B cell (primary cell): ENCODE measurements around the gene KANTR. TPM values are rescaled to one million over a fixed set of nuclear protein-coding genes. Genes with fewer than 3 reads are reported as not detected.

ENCODE experiments used
- ATAC-seq: fragments of 200-7000 bp; cut with Tn5 transposase; one replicate; pipeline ENCODE4 v1.10.0; 2021; ENCODE audit warnings: low read depth, mild to moderate bottlenecking, moderate number of reproducible peaks, moderate library complexity
- CTCF ChIA-PET: fragments of 350-600 bp; sonication (Branson Sonifier 250); formaldehyde crosslinking; loops from one replicate; lab custom pipeline; 2021; ENCODE audit warnings: antibody characterized with exemption, inconsistent platforms; lab: Charles Lee
- POLR2A ChIA-PET: fragments of 350-600 bp; sonication (Branson Sonifier 250); formaldehyde crosslinking; loops from one replicate; lab custom pipeline; 2021; ENCODE audit warnings: antibody characterized with exemption; lab: Charles Lee
- DNase-seq: peaks from one replicate; pipeline ENCODE4 v3.0.0; 2013
- H2AFZ ChIP-seq: 2 replicates; pipeline ENCODE4 v1.6.1; 2012; ENCODE audit warnings: mild to moderate bottlenecking, low read depth, low read length; ENCODE audit not compliant: insufficient read depth, poor library complexity, severe bottlenecking
- H3K27ac ChIP-seq, 2 donors: 1 replicate in 1 of 2; 2 replicates in 1 of 2; pipeline ENCODE4 v1.5.1; 2012 to 2013; ENCODE audit warnings: low read length in 2 of 2, mild to moderate bottlenecking in 2 of 2, moderate library complexity in 1 of 2
- H3K27me3 ChIP-seq, 4 experiments: fragments of 200-600 bp in 1 of 4; sonication (generic) in 1 of 4; replicated peaks in 1 of 4; 1 replicate in 2 of 4; 2 replicates in 2 of 4; pipeline versions ENCODE4 v1.6.1 to v1.7.0; 2013 to 2016; ENCODE audit warnings: low read length in 3 of 4, mild to moderate bottlenecking in 2 of 4, mixed read lengths in 1 of 4, moderate library complexity in 1 of 4; ENCODE audit not compliant: insufficient read depth in 4 of 4, control insufficient read depth in 3 of 4; ENCODE audit errors: control extremely low read depth in 1 of 4
- H3K36me3 ChIP-seq, 2 experiments: replicated peaks in 1 of 2; 1 replicate in 1 of 2; 2 replicates in 1 of 2; pipeline versions ENCODE4 v1.6.1 to v1.7.1; 2013; ENCODE audit warnings: low read length in 1 of 2; ENCODE audit not compliant: insufficient read depth in 2 of 2, control insufficient read depth in 1 of 2; ENCODE audit errors: control extremely low read depth in 1 of 2, extremely low read depth in 1 of 2
- H3K4me1 ChIP-seq, 2 donors: fragments of 200-600 bp in 1 of 2; sonication (generic) in 1 of 2; 1 replicate in 1 of 2; 2 replicates in 1 of 2; pipeline versions ENCODE4 v1.5.1 to v1.6.1; 2013 to 2017; ENCODE audit warnings: low read length in 2 of 2; ENCODE audit not compliant: control insufficient read depth in 2 of 2, insufficient read depth in 2 of 2
- H3K4me2 ChIP-seq: replicated peaks from 2 replicates; pipeline ENCODE3; 2012; ENCODE audit warnings: mild to moderate bottlenecking, low read depth, low read length; ENCODE audit not compliant: poor library complexity, severe bottlenecking
- H3K4me3 ChIP-seq, 5 experiments: fragments of 200-600 bp in 1 of 5; sonication (generic) in 1 of 5; 1 replicate in 3 of 5; 2 replicates in 2 of 5; pipeline versions ENCODE4 v1.5.1 to v1.7.0; 2011 to 2016; ENCODE audit warnings: low read length in 4 of 5, mild to moderate bottlenecking in 4 of 5, low read depth in 2 of 5, control low read depth in 1 of 5, moderate library complexity in 1 of 5; ENCODE audit not compliant: insufficient read depth in 1 of 5; ENCODE audit errors: control extremely low read depth in 1 of 5, extremely low read depth in 1 of 5
- H3K79me2 ChIP-seq: fragments of 200-600 bp; sonication (generic); one replicate; pipeline ENCODE4 v1.6.0; 2016; ENCODE audit warnings: low read length; ENCODE audit not compliant: control insufficient read depth, insufficient read depth
- H3K9ac ChIP-seq: fragments of 200-600 bp; sonication (generic); 2 replicates; pipeline ENCODE4 v1.6.1; 2017; ENCODE audit warnings: mild to moderate bottlenecking, low read length, moderate library complexity
- H3K9me3 ChIP-seq, 3 donors: one replicate each; pipeline versions ENCODE4 v1.6.1 to v1.7.1; 2013; ENCODE audit warnings: low read length in 2 of 3; ENCODE audit not compliant: control insufficient read depth in 2 of 3, insufficient read depth in 1 of 3; ENCODE audit errors: control extremely low read depth in 1 of 3
- H4K20me1 ChIP-seq: 2 replicates; pipeline ENCODE4 v1.6.0; 2012; ENCODE audit warnings: mild to moderate bottlenecking, low read length; ENCODE audit not compliant: insufficient read depth, control insufficient read depth, poor library complexity, severe bottlenecking
- H3K27ac Mint-ChIP-seq: one replicate; pipeline ENCODE4 v1.8.0; 2021; ENCODE audit warnings: mixed read lengths
- H3K27me3 Mint-ChIP-seq: one replicate; pipeline ENCODE4 v1.8.0; 2021; ENCODE audit warnings: mixed read lengths
- H3K4me1 Mint-ChIP-seq: one replicate; pipeline ENCODE4 v1.8.0; 2021; ENCODE audit warnings: mixed read lengths
- H3K4me3 Mint-ChIP-seq: one replicate; pipeline ENCODE4 v1.8.0; 2021; ENCODE audit warnings: mixed read lengths
- H3K9me3 Mint-ChIP-seq: one replicate; pipeline ENCODE4 v1.8.0; 2022; ENCODE audit warnings: mixed read lengths; ENCODE audit not compliant: insufficient read depth
- CTCF ChIP-seq: fragments of 200-600 bp; IDR thresholded peaks from one replicate; pipeline ENCODE4 v1.8.0; 2022; ENCODE audit warnings: antibody characterized with exemption, mild to moderate bottlenecking
- EZH2 ChIP-seq: IDR thresholded peaks from 2 replicates; pipeline ENCODE4 v1.6.1; 2012; ENCODE audit warnings: borderline replicate concordance, low read depth, mild to moderate bottlenecking, moderate library complexity, low read length; ENCODE audit not compliant: insufficient read depth, poor library complexity, severe bottlenecking
- WGBS: methylation state at CpG from one replicate; pipeline ENCODE4 v1.1.5; 2013; ENCODE audit warnings: missing lambda C conversion rate; ENCODE audit not compliant: insufficient coverage; 5-methylcytosine and 5-hydroxymethylcytosine counted together
- intact Hi-C: fragments of 100-400 bp; cut with micrococcal nuclease; formaldehyde crosslinking; loops from one replicate; pipeline ENCODE4 v1.10.0; 2022
- polyA plus RNA-seq: library from polyadenylated mRNA; depleted of rRNA; stranded (reverse); fragments of >200 nt; gene quantifications from 2 replicates; pipeline ENCODE4 v1.2.3, GENCODE V29; 2012
- total RNA-seq, 2 donors: library from RNA; stranded (reverse); fragments of 120-200 nt in 1 of 2; gene quantifications; 1 replicate in 1 of 2; 2 replicates in 1 of 2; pipeline versions ENCODE4 v1.2.3 to v1.2.4, GENCODE V29; 2013 to 2022

The KANTR gene
- total and polyA plus RNA-seq, 2 donors (not counting 1 experiment from before 2014, with no cell fraction given): 6.7 to 26.8 TPM

- intact Hi-C loops: no loop called here
- ChIA-PET CTCF (no interaction called here), POLR2A (no interaction called here)
- Histone ChIP-seq H3K79me2 (no peaks in the 10 kb centered on the region), H3K27ac (no peak overlapping the region), H2AFZ (no peak overlapping the region), H3K9ac (no peak overlapping the region), H3K9me3 (no peaks in the 10 kb centered on the region), H3K4me2 (no peak overlapping the region), H3K4me3 (no peak overlapping the region), H4K20me1 (no peaks in the 10 kb centered on the region), H3K27me3 (peaks cover 0 to 2% (median 0%) of the 10 kb centered on the region in 4 experiments), H3K36me3 (no peaks in the 10 kb centered on the region), H3K4me1 (peaks cover 0 to 3% of the 10 kb centered on the region in 2 donors)
- no peak for ATAC-seq
- H3K9me3 Mint-ChIP-seq: no peaks in the 10 kb centered on the region
- H3K4me1 Mint-ChIP-seq: peaks cover 6% of the 10 kb centered on the region
- peak overlapping the region; percentile 52 for H3K4me3 Mint-ChIP-seq
- 28% methylated on average over 7 of the region's 8 CpGs for WGBS
- H3K27me3 Mint-ChIP-seq: peaks cover 2% of the 10 kb centered on the region
- no peak for DNase-seq
- TF ChIP-seq EZH2 (no peak), CTCF (no peak)
- H3K27ac Mint-ChIP-seq: no peak overlapping the region
Measured at GRCh38 chrX:53049127-53049517, 44.8 kb upstream of the KANTR start.

- WGBS: 77% methylated on average over 3 of the region's 6 CpGs
- H3K9me3 Mint-ChIP-seq: no peaks in the 10 kb centered on the region
- no peaks in the 10 kb centered on the region for H3K9me3 ChIP-seq
- intact Hi-C loops: no loop called here
- H3K4me3 ChIP-seq: no peak overlapping the region
- no peaks in the 10 kb centered on the region for H4K20me1 ChIP-seq
- ATAC-seq (no peak), DNase-seq (no peak)
- ChIA-PET CTCF (no interaction called here), POLR2A (no interaction called here)
- no peak overlapping the region for H3K9ac ChIP-seq
- peaks cover 0 to 2% (median 0%) of the 10 kb centered on the region in 4 experiments for H3K27me3 ChIP-seq
- H3K27ac Mint-ChIP-seq: no peak overlapping the region
- H3K4me1 ChIP-seq: peaks cover 0 to 3% of the 10 kb centered on the region in 2 donors
- peaks cover 2% of the 10 kb centered on the region for H3K27me3 Mint-ChIP-seq
- peaks cover 6% of the 10 kb centered on the region for H3K4me1 Mint-ChIP-seq
- no peaks in the 10 kb centered on the region for H3K36me3 ChIP-seq
- TF ChIP-seq CTCF: no peak
- no peak for TF ChIP-seq EZH2
- no peak overlapping the region for H2AFZ ChIP-seq
- no peak overlapping the region for H3K4me2 ChIP-seq
- H3K27ac ChIP-seq: no peak overlapping the region
- no peak overlapping the region for H3K4me3 Mint-ChIP-seq
- H3K79me2 ChIP-seq: no peaks in the 10 kb centered on the region
Measured at GRCh38 chrX:53050841-53051240, 43.1 kb upstream of the KANTR start.
